GM23338 (cell line): ENCODE results near the gene GRIP2. TPM values are rescaled to one million over a fixed set of nuclear protein-coding genes. Genes with fewer than 3 reads are reported as not detected.

Experiments used
- ATAC-seq: fragments of 200-7000 bp; cut with Tn5 transposase; 3 replicates; pipeline ENCODE4 v1.9.1; 2020
- DNase-seq: peaks from one replicate; pipeline ENCODE4 v3.0.0-alpha.2; 2015; ENCODE audit warnings: low spot score
- H2AFZ ChIP-seq: fragments of 200-600 bp; sonication (generic); 2 replicates; pipeline ENCODE4 v1.8.0; 2016; ENCODE audit warnings: antibody characterized with exemption, mild to moderate bottlenecking, moderate library complexity
- H3F3A ChIP-seq: fragments of 200-600 bp; sonication (generic); replicated peaks from 2 replicates; pipeline ENCODE4 v1.8.0; 2017; ENCODE audit warnings: antibody characterized with exemption, mixed run types, low read depth
- H3K27ac ChIP-seq: fragments of 200-600 bp; sonication (generic); 2 replicates; pipeline ENCODE4 v1.6.1; 2016; ENCODE audit warnings: low read depth
- H3K27me3 ChIP-seq: fragments of 200-600 bp; sonication (generic); 2 replicates; pipeline ENCODE4 v1.8.0; 2016; ENCODE audit warnings: mild to moderate bottlenecking, mixed run types, moderate library complexity; ENCODE audit not compliant: insufficient read depth
- H3K36me3 ChIP-seq: fragments of 200-600 bp; sonication (generic); 2 replicates; pipeline ENCODE4 v1.8.0; 2016; ENCODE audit warnings: mild to moderate bottlenecking; ENCODE audit not compliant: insufficient read depth
- H3K4me1 ChIP-seq: fragments of 200-600 bp; sonication (generic); 2 replicates; pipeline ENCODE4 v1.8.0; 2016; ENCODE audit warnings: mild to moderate bottlenecking, moderate library complexity; ENCODE audit not compliant: insufficient read depth
- H3K4me2 ChIP-seq: fragments of 200-600 bp; sonication (generic); 2 replicates; pipeline ENCODE4 v1.7.1; 2017; ENCODE audit warnings: mixed run types
- H3K4me3 ChIP-seq: fragments of 200-600 bp; sonication (generic); 2 replicates; pipeline ENCODE4 v1.6.1; 2016; ENCODE audit warnings: mixed run types
- H3K79me2 ChIP-seq: fragments of 200-600 bp; sonication (generic); replicated peaks from 2 replicates; pipeline ENCODE4 v1.8.0; 2017; ENCODE audit warnings: mild to moderate bottlenecking; ENCODE audit not compliant: insufficient read depth
- H3K9me2 ChIP-seq: fragments of 200-600 bp; sonication (generic); 2 replicates; pipeline ENCODE4 v1.8.0; 2017; ENCODE audit not compliant: insufficient read depth
- H4K20me1 ChIP-seq: fragments of 200-600 bp; sonication (generic); replicated peaks from 2 replicates; pipeline ENCODE4 v1.8.0; 2017; ENCODE audit warnings: mild to moderate bottlenecking; ENCODE audit not compliant: insufficient read depth
- H3K27ac Mint-ChIP-seq: 2 replicates; pipeline ENCODE4 v1.8.0; 2020; ENCODE audit warnings: inconsistent platforms, mild to moderate bottlenecking, moderate library complexity, mixed read lengths
- H3K27me3 Mint-ChIP-seq: 3 replicates; pipeline ENCODE4 v1.8.0; 2022; ENCODE audit warnings: low read depth, mild to moderate bottlenecking, moderate library complexity, mixed read lengths, inconsistent platforms; ENCODE audit not compliant: insufficient read depth, poor library complexity
- H3K36me3 Mint-ChIP-seq: 3 replicates; pipeline ENCODE4 v1.8.0; 2021; ENCODE audit warnings: low read depth, mild to moderate bottlenecking, inconsistent platforms, moderate library complexity, mixed read lengths
- H3K4me1 Mint-ChIP-seq: 3 replicates; pipeline ENCODE4 v1.8.0; 2020; ENCODE audit warnings: mild to moderate bottlenecking, inconsistent platforms, mixed read lengths
- H3K4me3 Mint-ChIP-seq: 3 replicates; pipeline ENCODE4 v1.8.0; 2021; ENCODE audit warnings: moderate library complexity, mild to moderate bottlenecking, inconsistent platforms, mixed read lengths
- H3K9me3 Mint-ChIP-seq: 3 replicates; pipeline ENCODE4 v1.8.0; 2020; ENCODE audit warnings: moderate library complexity, mild to moderate bottlenecking, inconsistent platforms, mixed read lengths
- JUNB ChIP-seq: IDR thresholded peaks from one replicate; pipeline ENCODE4 v1.6.1; 2016; ENCODE audit warnings: antibody characterized with exemption; ENCODE audit not compliant: unreplicated experiment
- NANOG ChIP-seq: IDR thresholded peaks from 2 replicates; pipeline ENCODE4 v1.6.1; 2016; ENCODE audit warnings: antibody characterized with exemption, borderline replicate concordance
- POLR2AphosphoS5 ChIP-seq: IDR thresholded peaks from 2 replicates; pipeline ENCODE4 v1.6.1; 2016; ENCODE audit warnings: antibody characterized with exemption, low read depth
- STAT1 ChIP-seq: IDR thresholded peaks from one replicate; pipeline ENCODE4 v1.6.1; 2016; ENCODE audit warnings: antibody characterized with exemption; ENCODE audit not compliant: unreplicated experiment
- polyA plus RNA-seq: library from polyadenylated mRNA; unstranded; fragments of >200 nt; fragmentation: Nextera tagmentation; extraction: Ambion mirVana; gene quantifications from 2 replicates; pipeline ENCODE4 v1.2.1, GENCODE V29; 2016
- total RNA-seq: library from RNA; depleted of rRNA; stranded (reverse); fragments of >200 nt; shearing (Covaris generic); gene quantifications from 2 replicates; pipeline ENCODE4 v1.2.3, GENCODE V29; 2014
- TF ChIP-seq, protein P1 (sequence below): fragments of 250-450 bp; sonication (Bioruptor Pico); IDR thresholded peaks from 2 replicates; pipeline ENCODE4 v1.5.0; 2020; ENCODE audit warnings: mild to moderate bottlenecking, moderate library complexity
- TF ChIP-seq, protein P2 (sequence below): IDR thresholded peaks from one replicate; pipeline ENCODE4 v1.6.1; 2018; ENCODE audit warnings: antibody characterized with exemption; ENCODE audit not compliant: unreplicated experiment

GRIP2 gene
- total and polyA plus RNA-seq, 2 experiments from 2014 or later = 3.6 to 5.8 TPM

DNA sequence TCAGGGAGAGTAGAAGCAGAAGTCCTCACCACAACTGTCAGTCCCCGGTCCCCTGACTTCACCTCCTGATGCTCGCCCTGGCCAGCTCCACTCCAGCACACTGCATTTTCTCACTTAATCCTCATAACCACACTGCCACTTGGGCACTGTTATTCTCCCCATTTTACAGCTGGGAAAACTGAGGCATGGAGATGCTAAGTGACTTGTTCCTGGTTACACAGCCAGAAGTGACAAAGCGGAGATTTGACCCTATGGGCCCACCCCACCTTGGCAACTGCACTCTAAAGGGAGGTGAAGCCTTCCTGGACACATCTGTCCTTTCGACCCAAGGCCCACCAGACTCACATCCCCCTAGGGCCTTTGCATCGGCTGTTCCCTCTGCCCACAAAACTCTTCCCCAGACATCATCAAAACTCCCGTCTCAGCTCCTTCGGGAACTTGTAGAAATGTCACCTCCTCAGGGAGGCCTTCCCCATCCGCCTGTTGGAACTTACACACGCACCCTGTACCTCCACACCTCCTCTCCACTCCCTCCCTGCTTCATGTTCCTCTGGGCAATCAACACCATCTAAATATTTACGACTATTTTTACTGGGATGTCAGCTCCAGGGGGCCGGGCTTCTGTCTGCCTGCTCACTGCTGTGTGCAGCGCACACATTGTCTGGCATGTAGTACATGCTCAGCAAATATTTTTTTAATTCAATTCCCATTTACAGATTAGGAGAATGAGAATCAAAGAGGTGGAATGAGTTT lies 3.1 kb downstream of the GRIP2 start:
- Mint-ChIP-seq H3K9me3 (no peaks in the 10 kb centered on the region), H3K4me3 (no peak overlapping the region), H3K4me1 (peaks cover 53% of the 10 kb centered on the region), H3K36me3 (no peaks in the 10 kb centered on the region; the same call in 2 of the 3 replicates), H3K27ac (0 out of 2 replicates have a peak overlapping the region, but pooled peaks have one; percentile 38), H3K27me3 (peaks cover 9% of the 10 kb centered on the region)
- Histone ChIP-seq H3K79me2 (no peaks in the 10 kb centered on the region), H3K9me2 (no peaks in the 10 kb centered on the region), H3K27me3 (no peaks in the 10 kb centered on the region), H3K4me1 (peaks cover 41% of the 10 kb centered on the region), H3F3A (peaks cover 15% of the 10 kb centered on the region; the same call in 1 of the 2 replicates), H3K4me2 (no peak overlapping the region), H3K36me3 (no peaks in the 10 kb centered on the region), H3K27ac (no peak overlapping the region), H3K4me3 (no peak overlapping the region), H4K20me1 (no peaks in the 10 kb centered on the region), H2AFZ (no peak overlapping the region)
- ATAC-seq = no peak
- TF ChIP-seq, protein P1, sequence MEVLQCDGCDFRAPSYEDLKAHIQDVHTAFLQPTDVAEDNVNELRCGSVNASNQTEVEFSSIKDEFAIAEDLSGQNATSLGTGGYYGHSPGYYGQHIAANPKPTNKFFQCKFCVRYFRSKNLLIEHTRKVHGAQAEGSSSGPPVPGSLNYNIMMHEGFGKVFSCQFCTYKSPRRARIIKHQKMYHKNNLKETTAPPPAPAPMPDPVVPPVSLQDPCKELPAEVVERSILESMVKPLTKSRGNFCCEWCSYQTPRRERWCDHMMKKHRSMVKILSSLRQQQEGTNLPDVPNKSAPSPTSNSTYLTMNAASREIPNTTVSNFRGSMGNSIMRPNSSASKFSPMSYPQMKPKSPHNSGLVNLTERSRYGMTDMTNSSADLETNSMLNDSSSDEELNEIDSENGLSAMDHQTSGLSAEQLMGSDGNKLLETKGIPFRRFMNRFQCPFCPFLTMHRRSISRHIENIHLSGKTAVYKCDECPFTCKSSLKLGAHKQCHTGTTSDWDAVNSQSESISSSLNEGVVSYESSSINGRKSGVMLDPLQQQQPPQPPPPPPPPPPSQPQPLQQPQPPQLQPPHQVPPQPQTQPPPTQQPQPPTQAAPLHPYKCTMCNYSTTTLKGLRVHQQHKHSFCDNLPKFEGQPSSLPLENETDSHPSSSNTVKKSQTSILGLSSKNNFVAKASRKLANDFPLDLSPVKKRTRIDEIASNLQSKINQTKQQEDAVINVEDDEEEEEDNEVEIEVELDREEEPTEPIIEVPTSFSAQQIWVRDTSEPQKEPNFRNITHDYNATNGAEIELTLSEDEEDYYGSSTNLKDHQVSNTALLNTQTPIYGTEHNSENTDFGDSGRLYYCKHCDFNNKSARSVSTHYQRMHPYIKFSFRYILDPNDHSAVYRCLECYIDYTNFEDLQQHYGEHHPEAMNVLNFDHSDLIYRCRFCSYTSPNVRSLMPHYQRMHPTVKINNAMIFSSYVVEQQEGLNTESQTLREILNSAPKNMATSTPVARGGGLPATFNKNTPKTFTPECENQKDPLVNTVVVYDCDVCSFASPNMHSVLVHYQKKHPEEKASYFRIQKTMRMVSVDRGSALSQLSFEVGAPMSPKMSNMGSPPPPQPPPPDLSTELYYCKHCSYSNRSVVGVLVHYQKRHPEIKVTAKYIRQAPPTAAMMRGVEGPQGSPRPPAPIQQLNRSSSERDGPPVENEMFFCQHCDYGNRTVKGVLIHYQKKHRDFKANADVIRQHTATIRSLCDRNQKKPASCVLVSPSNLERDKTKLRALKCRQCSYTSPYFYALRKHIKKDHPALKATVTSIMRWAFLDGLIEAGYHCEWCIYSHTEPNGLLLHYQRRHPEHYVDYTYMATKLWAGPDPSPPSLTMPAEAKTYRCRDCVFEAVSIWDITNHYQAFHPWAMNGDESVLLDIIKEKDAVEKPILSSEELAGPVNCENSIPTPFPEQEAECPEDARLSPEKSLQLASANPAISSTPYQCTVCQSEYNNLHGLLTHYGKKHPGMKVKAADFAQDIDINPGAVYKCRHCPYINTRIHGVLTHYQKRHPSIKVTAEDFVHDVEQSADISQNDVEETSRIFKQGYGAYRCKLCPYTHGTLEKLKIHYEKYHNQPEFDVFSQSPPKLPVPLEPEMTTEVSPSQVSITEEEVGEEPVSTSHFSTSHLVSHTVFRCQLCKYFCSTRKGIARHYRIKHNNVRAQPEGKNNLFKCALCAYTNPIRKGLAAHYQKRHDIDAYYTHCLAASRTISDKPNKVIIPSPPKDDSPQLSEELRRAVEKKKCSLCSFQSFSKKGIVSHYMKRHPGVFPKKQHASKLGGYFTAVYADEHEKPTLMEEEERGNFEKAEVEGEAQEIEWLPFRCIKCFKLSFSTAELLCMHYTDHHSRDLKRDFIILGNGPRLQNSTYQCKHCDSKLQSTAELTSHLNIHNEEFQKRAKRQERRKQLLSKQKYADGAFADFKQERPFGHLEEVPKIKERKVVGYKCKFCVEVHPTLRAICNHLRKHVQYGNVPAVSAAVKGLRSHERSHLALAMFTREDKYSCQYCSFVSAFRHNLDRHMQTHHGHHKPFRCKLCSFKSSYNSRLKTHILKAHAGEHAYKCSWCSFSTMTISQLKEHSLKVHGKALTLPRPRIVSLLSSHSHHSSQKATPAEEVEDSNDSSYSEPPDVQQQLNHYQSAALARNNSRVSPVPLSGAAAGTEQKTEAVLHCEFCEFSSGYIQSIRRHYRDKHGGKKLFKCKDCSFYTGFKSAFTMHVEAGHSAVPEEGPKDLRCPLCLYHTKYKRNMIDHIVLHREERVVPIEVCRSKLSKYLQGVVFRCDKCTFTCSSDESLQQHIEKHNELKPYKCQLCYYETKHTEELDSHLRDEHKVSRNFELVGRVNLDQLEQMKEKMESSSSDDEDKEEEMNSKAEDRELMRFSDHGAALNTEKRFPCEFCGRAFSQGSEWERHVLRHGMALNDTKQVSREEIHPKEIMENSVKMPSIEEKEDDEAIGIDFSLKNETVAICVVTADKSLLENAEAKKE = no peak
- TF ChIP-seq STAT1 (no peak), POLR2AphosphoS5 (no peak), NANOG (no peak), JUNB (no peak)
- TF ChIP-seq, protein P2, sequence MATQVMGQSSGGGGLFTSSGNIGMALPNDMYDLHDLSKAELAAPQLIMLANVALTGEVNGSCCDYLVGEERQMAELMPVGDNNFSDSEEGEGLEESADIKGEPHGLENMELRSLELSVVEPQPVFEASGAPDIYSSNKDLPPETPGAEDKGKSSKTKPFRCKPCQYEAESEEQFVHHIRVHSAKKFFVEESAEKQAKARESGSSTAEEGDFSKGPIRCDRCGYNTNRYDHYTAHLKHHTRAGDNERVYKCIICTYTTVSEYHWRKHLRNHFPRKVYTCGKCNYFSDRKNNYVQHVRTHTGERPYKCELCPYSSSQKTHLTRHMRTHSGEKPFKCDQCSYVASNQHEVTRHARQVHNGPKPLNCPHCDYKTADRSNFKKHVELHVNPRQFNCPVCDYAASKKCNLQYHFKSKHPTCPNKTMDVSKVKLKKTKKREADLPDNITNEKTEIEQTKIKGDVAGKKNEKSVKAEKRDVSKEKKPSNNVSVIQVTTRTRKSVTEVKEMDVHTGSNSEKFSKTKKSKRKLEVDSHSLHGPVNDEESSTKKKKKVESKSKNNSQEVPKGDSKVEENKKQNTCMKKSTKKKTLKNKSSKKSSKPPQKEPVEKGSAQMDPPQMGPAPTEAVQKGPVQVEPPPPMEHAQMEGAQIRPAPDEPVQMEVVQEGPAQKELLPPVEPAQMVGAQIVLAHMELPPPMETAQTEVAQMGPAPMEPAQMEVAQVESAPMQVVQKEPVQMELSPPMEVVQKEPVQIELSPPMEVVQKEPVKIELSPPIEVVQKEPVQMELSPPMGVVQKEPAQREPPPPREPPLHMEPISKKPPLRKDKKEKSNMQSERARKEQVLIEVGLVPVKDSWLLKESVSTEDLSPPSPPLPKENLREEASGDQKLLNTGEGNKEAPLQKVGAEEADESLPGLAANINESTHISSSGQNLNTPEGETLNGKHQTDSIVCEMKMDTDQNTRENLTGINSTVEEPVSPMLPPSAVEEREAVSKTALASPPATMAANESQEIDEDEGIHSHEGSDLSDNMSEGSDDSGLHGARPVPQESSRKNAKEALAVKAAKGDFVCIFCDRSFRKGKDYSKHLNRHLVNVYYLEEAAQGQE = no peak
- no peak for DNase-seq
